Measurements from ENCODE around the gene CRYBG3.

DNA sequence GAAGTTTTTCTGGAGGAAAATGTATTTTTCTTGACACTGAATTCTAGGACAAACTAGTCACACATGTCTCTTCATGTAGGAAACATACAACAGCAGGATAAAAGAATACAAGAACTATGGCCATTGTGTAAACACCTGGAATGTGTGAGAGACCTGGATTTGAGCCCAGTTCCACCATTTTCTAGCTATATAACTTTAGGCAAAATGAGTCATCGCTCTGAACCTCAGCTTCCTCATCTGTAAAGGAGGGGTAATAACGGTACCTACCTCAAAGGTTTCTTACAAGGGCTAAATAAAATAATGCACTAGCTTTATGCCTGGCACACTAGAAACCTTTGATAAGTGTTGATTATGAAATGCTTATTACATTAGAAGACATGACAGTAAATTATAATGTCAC is 92.6 kb downstream of the CRYBG3 start:
- TF ChIP-seq, protein P1, sequence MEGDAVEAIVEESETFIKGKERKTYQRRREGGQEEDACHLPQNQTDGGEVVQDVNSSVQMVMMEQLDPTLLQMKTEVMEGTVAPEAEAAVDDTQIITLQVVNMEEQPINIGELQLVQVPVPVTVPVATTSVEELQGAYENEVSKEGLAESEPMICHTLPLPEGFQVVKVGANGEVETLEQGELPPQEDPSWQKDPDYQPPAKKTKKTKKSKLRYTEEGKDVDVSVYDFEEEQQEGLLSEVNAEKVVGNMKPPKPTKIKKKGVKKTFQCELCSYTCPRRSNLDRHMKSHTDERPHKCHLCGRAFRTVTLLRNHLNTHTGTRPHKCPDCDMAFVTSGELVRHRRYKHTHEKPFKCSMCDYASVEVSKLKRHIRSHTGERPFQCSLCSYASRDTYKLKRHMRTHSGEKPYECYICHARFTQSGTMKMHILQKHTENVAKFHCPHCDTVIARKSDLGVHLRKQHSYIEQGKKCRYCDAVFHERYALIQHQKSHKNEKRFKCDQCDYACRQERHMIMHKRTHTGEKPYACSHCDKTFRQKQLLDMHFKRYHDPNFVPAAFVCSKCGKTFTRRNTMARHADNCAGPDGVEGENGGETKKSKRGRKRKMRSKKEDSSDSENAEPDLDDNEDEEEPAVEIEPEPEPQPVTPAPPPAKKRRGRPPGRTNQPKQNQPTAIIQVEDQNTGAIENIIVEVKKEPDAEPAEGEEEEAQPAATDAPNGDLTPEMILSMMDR (IDR thresholded peaks at IDR 0.05) = no peak
- no peak for TF ChIP-seq POLR2A (IDR thresholded peaks at IDR 0.05)

All from esophagus squamous epithelium (tissue), 4 donors.